ENCODE measurements around the gene LY6G5C.

Gene LY6G5C

GRCh38 chr6:31639043-31639442 lies 41.8 kb downstream of the LY6G5C start:
- TF ChIP-seq MAX (IDR thresholded peaks at IDR 0.05; ENCODE audit: low read depth, low read length) (no peak), CTCF (IDR thresholded peaks at IDR 0.05; ENCODE audit: low read depth, low read length) (no peak), POLR2A (IDR thresholded peaks at IDR 0.05; ENCODE audit: extremely low read depth, insufficient read length) (no peak), MYC (IDR thresholded peaks at IDR 0.05; ENCODE audit: low read depth, low read length) (no peak)
- no peak for DNase-seq (ENCODE audit: low read depth)
- H3K4me3 ChIP-seq (ENCODE audit: low read depth, low read length) = no peak overlapping the region

- no peak for DNase-seq (ENCODE audit: low read depth)
- no peak overlapping the region for H3K4me3 ChIP-seq (ENCODE audit: low read depth, low read length)
- TF ChIP-seq POLR2A (IDR thresholded peaks at IDR 0.05; ENCODE audit: extremely low read depth, insufficient read length) = no peak
- TF ChIP-seq MAX (IDR thresholded peaks at IDR 0.05; ENCODE audit: low read depth, low read length) = no peak
- TF ChIP-seq CTCF (IDR thresholded peaks at IDR 0.05; ENCODE audit: low read depth, low read length) = no peak
- TF ChIP-seq MYC (IDR thresholded peaks at IDR 0.05; ENCODE audit: low read depth, low read length) = no peak
These were observed 43.9 kb downstream of the LY6G5C start for GRCh38 chr6:31636698-31637596.

- no peak for TF ChIP-seq CTCF (IDR thresholded peaks at IDR 0.05; ENCODE audit: low read depth, low read length)
- TF ChIP-seq POLR2A (IDR thresholded peaks at IDR 0.05; ENCODE audit: extremely low read depth, insufficient read length) = no peak
- TF ChIP-seq MAX (IDR thresholded peaks at IDR 0.05; ENCODE audit: low read depth, low read length) = no peak
- TF ChIP-seq MYC (IDR thresholded peaks at IDR 0.05; ENCODE audit: low read depth, low read length) = no peak
- no peak for DNase-seq (ENCODE audit: low read depth)
- no peak overlapping the region for H3K4me3 ChIP-seq (ENCODE audit: low read depth, low read length)
These were observed 45.8 kb downstream of the LY6G5C start for GRCh38 chr6:31634969-31635575.

- no peak for DNase-seq (ENCODE audit: low read depth)
- H3K4me3 ChIP-seq (ENCODE audit: low read depth, low read length) = no peak overlapping the region
- TF ChIP-seq MYC (IDR thresholded peaks at IDR 0.05; ENCODE audit: low read depth, low read length) (no peak), MAX (IDR thresholded peaks at IDR 0.05; ENCODE audit: low read depth, low read length) (no peak), CTCF (IDR thresholded peaks at IDR 0.05; ENCODE audit: low read depth, low read length) (no peak), POLR2A (IDR thresholded peaks at IDR 0.05; ENCODE audit: extremely low read depth, insufficient read length) (no peak)
These were observed 46.7 kb downstream of the LY6G5C start for GRCh38 chr6:31634131-31634530.

- no peak for TF ChIP-seq MAX (IDR thresholded peaks at IDR 0.05; ENCODE audit: low read depth, low read length)
- no peak for DNase-seq (ENCODE audit: low read depth)
- H3K4me3 ChIP-seq (ENCODE audit: low read depth, low read length) = no peak overlapping the region
These were observed 47.4 kb downstream of the LY6G5C start for GRCh38 chr6:31633447-31633846.

GRCh38 chr6:31632279-31632946 lies 48.5 kb downstream of the LY6G5C start:
- no peak for DNase-seq (ENCODE audit: low read depth)
- no peak for TF ChIP-seq MYC (IDR thresholded peaks at IDR 0.05; ENCODE audit: low read depth, low read length)
- no peak for TF ChIP-seq POLR2A (IDR thresholded peaks at IDR 0.05; ENCODE audit: extremely low read depth, insufficient read length)
- TF ChIP-seq MAX (IDR thresholded peaks at IDR 0.05; ENCODE audit: low read depth, low read length) = no peak
- TF ChIP-seq CTCF (IDR thresholded peaks at IDR 0.05; ENCODE audit: low read depth, low read length) = no peak
- H3K4me3 ChIP-seq (ENCODE audit: low read depth, low read length) = no peak overlapping the region

Measured in NB4 (cell line).